Measurements from ENCODE around the gene MINDY1. TPM values are rescaled to one million over a fixed set of nuclear protein-coding genes. Genes with fewer than 3 reads are reported as not detected.

MINDY1 gene
- total and polyA plus RNA-seq, 9 of the 15 experiments (the other 6 are each of a cell fraction or from before 2014, with no cell fraction given): 0.49 to 11.0 (median 6.0) TPM

DNA sequence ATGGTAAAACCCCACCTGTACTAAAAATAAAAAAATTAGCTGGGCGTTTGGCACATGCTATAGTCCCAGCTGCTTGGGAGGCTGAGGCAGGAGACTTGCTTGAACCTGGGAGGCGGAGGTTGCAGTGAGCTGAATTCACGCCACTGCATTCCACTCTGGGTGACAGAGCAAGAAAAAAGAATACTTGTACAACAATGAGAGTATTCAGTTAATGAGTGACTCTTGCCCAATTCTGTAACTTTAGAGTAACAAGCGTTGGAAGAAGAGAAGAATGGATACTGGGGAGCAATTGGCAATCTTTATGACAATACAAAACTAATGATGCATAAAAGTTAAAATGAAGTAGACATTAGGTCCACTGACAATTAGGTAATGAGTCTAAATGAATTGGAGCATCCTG is 14.1 kb downstream of the MINDY1 start (continued):
- TF ChIP-seq, protein P1, sequence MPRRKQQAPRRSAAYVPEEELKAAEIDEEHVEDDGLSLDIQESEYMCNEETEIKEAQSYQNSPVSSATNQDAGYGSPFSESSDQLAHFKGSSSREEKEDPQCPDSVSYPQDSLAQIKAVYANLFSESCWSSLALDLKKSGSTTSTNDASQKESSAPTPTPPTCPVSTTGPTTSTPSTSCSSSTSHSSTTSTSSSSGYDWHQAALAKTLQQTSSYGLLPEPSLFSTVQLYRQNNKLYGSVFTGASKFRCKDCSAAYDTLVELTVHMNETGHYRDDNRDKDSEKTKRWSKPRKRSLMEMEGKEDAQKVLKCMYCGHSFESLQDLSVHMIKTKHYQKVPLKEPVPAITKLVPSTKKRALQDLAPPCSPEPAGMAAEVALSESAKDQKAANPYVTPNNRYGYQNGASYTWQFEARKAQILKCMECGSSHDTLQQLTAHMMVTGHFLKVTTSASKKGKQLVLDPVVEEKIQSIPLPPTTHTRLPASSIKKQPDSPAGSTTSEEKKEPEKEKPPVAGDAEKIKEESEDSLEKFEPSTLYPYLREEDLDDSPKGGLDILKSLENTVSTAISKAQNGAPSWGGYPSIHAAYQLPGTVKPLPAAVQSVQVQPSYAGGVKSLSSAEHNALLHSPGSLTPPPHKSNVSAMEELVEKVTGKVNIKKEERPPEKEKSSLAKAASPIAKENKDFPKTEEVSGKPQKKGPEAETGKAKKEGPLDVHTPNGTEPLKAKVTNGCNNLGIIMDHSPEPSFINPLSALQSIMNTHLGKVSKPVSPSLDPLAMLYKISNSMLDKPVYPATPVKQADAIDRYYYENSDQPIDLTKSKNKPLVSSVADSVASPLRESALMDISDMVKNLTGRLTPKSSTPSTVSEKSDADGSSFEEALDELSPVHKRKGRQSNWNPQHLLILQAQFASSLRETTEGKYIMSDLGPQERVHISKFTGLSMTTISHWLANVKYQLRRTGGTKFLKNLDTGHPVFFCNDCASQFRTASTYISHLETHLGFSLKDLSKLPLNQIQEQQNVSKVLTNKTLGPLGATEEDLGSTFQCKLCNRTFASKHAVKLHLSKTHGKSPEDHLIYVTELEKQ (CRISPR knock-in tag; IDR thresholded peaks at IDR 0.05): no peak

DNA sequence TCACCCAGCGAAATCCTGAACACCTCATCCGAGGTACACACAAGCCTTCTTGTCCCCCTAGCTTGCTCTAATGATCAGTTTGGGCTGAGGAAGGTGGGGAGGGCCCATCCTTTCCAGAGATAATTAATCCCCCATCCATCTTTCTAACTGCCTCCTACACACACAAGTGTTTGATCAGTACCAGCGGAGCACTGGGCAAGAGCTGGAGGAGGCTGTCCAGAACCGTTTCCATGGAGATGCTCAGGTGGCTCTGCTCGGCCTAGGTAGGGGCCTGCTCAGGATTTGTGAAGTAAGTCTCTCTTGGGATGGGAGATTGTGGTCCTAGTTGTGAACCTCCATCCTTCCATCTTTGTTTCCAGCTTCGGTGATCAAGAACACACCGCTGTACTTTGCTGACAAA is 18.8 kb downstream of the MINDY1 start:
- Histone ChIP-seq H3K27ac (ENCODE audit: extremely low read depth, low read depth, low read length) (no peak overlapping the region), H2AFZ (ENCODE audit: low read depth, low read length) (no peak overlapping the region), H3K9me3 (replicated peaks; ENCODE audit: control insufficient read depth, insufficient read depth, low read depth, low read length) (no peaks in the 10 kb centered on the region), H3K9ac (ENCODE audit: insufficient read depth in 1 of 2, low read depth in 2 of 2, low read length in 2 of 2) (no peak overlapping the region), H3K36me3 (ENCODE audit: control insufficient read depth, insufficient read depth, low read length) (no peaks in the 10 kb centered on the region), H3K79me2 (ENCODE audit: control insufficient read depth, insufficient read depth, low read length) (no peaks in the 10 kb centered on the region), H4K20me1 (replicated peaks; ENCODE audit: control insufficient read depth, insufficient read depth, low read length) (no peaks in the 10 kb centered on the region), H3K4me1 (replicated peaks in 1 of 2; ENCODE audit: control insufficient read depth in 2 of 2, insufficient read depth in 2 of 2, low read length in 2 of 2) (peaks cover 6 to 7% of the 10 kb centered on the region in 2 experiments; a peak in 3 of 5 replicates), H3K9me1 (ENCODE audit: control insufficient read depth, insufficient read depth, low read length) (peaks cover 2% of the 10 kb centered on the region), H3K4me3 (no peak overlapping the region), H3K27me3 (ENCODE audit: control insufficient read depth in 2 of 2, insufficient read depth in 2 of 2, low read length in 2 of 2) (no peaks in the 10 kb centered on the region), H3K4me2 (ENCODE audit: insufficient read depth, low read length) (no peak overlapping the region)
- no peak for ATAC-seq
- no peak for DNase-seq (ENCODE audit: extremely low read depth in 1 of 4, low spot score in 3 of 4)
- in situ Hi-C loops (cut with MboI) (no loop called here), intact Hi-C loops (cut with micrococcal nuclease) (no loop called here)
- BruUV-seq (replicated peaks): no TSS peak
- CTCF ChIA-PET (ENCODE audit: low intra/inter-chr PET ratio): no interaction called here
- POLR2A ChIA-PET: interaction anchor here (0.8 to 2.2 kb wide), 2 partner anchors 14 to 409 kb away, joined by 3 to 6 read pairs; no protein-coding TSS in a partner anchor
- FAIRE-seq: no peak
- 53% methylated on average over 7 of the region's 7 CpGs for WGBS (ENCODE audit: insufficient coverage, low coverage, missing lambda C conversion rate)
- TF ChIP-seq NFYB (IDR thresholded peaks at IDR 0.05; ENCODE audit: extremely low read depth, insufficient read length) (no peak), ZNF212 (CRISPR knock-in tag; IDR thresholded peaks at IDR 0.05) (no peak), CREBBP (IDR thresholded peaks at IDR 0.05; ENCODE audit: low read depth, low read length) (no peak), ARID2 (IDR thresholded peaks at IDR 0.05) (no peak), HMG20B (CRISPR knock-in tag; IDR thresholded peaks at IDR 0.05) (no peak), SAFB2 (IDR thresholded peaks at IDR 0.05; ENCODE audit: borderline replicate concordance, low read depth, low read length, severe bottlenecking) (no peak), ZNF57 (CRISPR knock-in tag; IDR thresholded peaks at IDR 0.05) (no peak), L3MBTL2 (IDR thresholded peaks at IDR 0.05) (no peak), ZNF561 (CRISPR knock-in tag; conservative IDR thresholded peaks at IDR 0.05) (no peak), ZFX (CRISPR knock-in tag; IDR thresholded peaks at IDR 0.05) (no peak), ZNF695 (CRISPR knock-in tag; IDR thresholded peaks at IDR 0.05) (no peak), SP2 (IDR thresholded peaks at IDR 0.05; ENCODE audit: extremely low read depth, low read depth, low read length, poor library complexity, severe bottlenecking) (no peak)
- TF ChIP-seq, protein P2, sequence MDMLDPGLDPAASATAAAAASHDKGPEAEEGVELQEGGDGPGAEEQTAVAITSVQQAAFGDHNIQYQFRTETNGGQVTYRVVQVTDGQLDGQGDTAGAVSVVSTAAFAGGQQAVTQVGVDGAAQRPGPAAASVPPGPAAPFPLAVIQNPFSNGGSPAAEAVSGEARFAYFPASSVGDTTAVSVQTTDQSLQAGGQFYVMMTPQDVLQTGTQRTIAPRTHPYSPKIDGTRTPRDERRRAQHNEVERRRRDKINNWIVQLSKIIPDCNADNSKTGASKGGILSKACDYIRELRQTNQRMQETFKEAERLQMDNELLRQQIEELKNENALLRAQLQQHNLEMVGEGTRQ (CRISPR knock-in tag; IDR thresholded peaks at IDR 0.05): no peak
- TF ChIP-seq, protein P3, sequence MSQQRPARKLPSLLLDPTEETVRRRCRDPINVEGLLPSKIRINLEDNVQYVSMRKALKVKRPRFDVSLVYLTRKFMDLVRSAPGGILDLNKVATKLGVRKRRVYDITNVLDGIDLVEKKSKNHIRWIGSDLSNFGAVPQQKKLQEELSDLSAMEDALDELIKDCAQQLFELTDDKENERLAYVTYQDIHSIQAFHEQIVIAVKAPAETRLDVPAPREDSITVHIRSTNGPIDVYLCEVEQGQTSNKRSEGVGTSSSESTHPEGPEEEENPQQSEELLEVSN (IDR thresholded peaks at IDR 0.05; ENCODE audit: borderline replicate concordance in 1 of 2, extremely low read depth in 1 of 2, insufficient read depth in 1 of 2, insufficient read length in 1 of 2, low read depth in 1 of 2, low read length in 1 of 2, poor library complexity in 1 of 2, severe bottlenecking in 1 of 2): no peak

Measured in K562 (cell line).